H1 (cell line): ENCODE measurements around the gene NCK2. TPM values are rescaled to one million over a fixed set of nuclear protein-coding genes. Genes with fewer than 3 reads are reported as not detected.

Experiments
- CTCF ChIA-PET: fragments of 300-600 bp; sonication (Branson Sonifier 250); formaldehyde crosslinking; loops from one replicate; lab custom pipeline; 2021; ENCODE audit not compliant: partially characterized antibody; lab: Charles Lee
- POLR2A ChIA-PET: fragments of 300-600 bp; sonication (Branson Sonifier 250); formaldehyde crosslinking; loops from one replicate; lab custom pipeline; 2021; ENCODE audit warnings: inconsistent platforms; ENCODE audit not compliant: partially characterized antibody; lab: Charles Lee
- DNase-seq, 2 experiments: peaks; one replicate each; pipeline versions ENCODE4 v3.0.0 to v3.0.0-alpha.2; 2010 to 2022; ENCODE audit warnings: low spot score in 2 of 2, low read depth in 1 of 2, mixed read lengths in 1 of 2
- FAIRE-seq: peaks from 2 replicates; lab custom pipeline; 2011; peaks lifted over from hg19 to GRCh38; lab: Jason Lieb, UNC
- H2AFZ ChIP-seq: 2 replicates; pipeline ENCODE4 v1.8.1; 2012; ENCODE audit warnings: low read length, inconsistent platforms
- H2AK5ac ChIP-seq: 2 replicates; pipeline ENCODE4 v1.6.1; 2013; ENCODE audit warnings: low read depth, low read length
- H2BK120ac ChIP-seq: replicated peaks from 2 replicates; pipeline ENCODE3; 2013; ENCODE audit warnings: low read depth, low read length, inconsistent platforms
- H2BK12ac ChIP-seq: 2 replicates; pipeline ENCODE4 v1.6.1; 2013; ENCODE audit warnings: low read depth, low read length
- H2BK15ac ChIP-seq: 2 replicates; pipeline ENCODE4 v1.6.1; 2013; ENCODE audit warnings: low read length
- H2BK20ac ChIP-seq: 2 replicates; pipeline ENCODE4 v1.6.1; 2013; ENCODE audit warnings: low read length
- H2BK5ac ChIP-seq: 2 replicates; pipeline ENCODE4 v1.6.1; 2013; ENCODE audit warnings: low read depth, low read length
- H3K14ac ChIP-seq: 2 replicates; pipeline ENCODE4 v1.6.1; 2013; ENCODE audit warnings: inconsistent platforms; ENCODE audit not compliant: insufficient read length
- H3K18ac ChIP-seq: 2 replicates; pipeline ENCODE4 v1.6.1; 2013; ENCODE audit warnings: low read length; ENCODE audit errors: extremely low read depth
- H3K23ac ChIP-seq: 2 replicates; pipeline ENCODE4 v1.6.1; 2013; ENCODE audit warnings: inconsistent platforms; ENCODE audit not compliant: insufficient read length
- H3K23me2 ChIP-seq: 2 replicates; pipeline ENCODE4 v1.6.1; 2013; ENCODE audit warnings: low read depth, low read length
- H3K27ac ChIP-seq: 2 replicates; pipeline ENCODE4 v1.6.1; 2011; ENCODE audit warnings: low read depth, low read length, inconsistent platforms
- H3K27me3 ChIP-seq, 4 experiments: replicated peaks in 1 of 4; 1 replicate in 1 of 4; 2 replicates in 3 of 4; pipeline versions ENCODE4 v1.6.1 to v1.8.1; 2011 to 2013; ENCODE audit warnings: low read length in 3 of 4, mild to moderate bottlenecking in 3 of 4, inconsistent platforms in 2 of 4, mixed read lengths in 2 of 4, moderate library complexity in 1 of 4; ENCODE audit not compliant: control insufficient read depth in 3 of 4, insufficient read depth in 3 of 4; ENCODE audit errors: extremely low read depth in 1 of 4
- H3K36me3 ChIP-seq, 4 experiments: 2 replicates each; pipeline versions ENCODE4 v1.6.1 to v1.8.1; 2011 to 2013; ENCODE audit warnings: mild to moderate bottlenecking in 4 of 4, low read length in 3 of 4, moderate library complexity in 2 of 4, control low read depth in 1 of 4, inconsistent platforms in 1 of 4; ENCODE audit not compliant: insufficient read depth in 4 of 4, control insufficient read depth in 2 of 4
- H3K4ac ChIP-seq: replicated peaks from 2 replicates; pipeline ENCODE3; 2013; ENCODE audit warnings: low read length, low read depth, mixed read lengths, inconsistent platforms; ENCODE audit not compliant: insufficient read length
- H3K4me1 ChIP-seq, 4 experiments: replicated peaks in 1 of 4; 1 replicate in 1 of 4; 2 replicates in 3 of 4; pipeline versions ENCODE4 v1.6.1 to v1.8.1; 2011 to 2013; ENCODE audit warnings: low read length in 3 of 4, inconsistent platforms in 2 of 4, mixed read lengths in 1 of 4; ENCODE audit not compliant: insufficient read depth in 4 of 4, control insufficient read depth in 3 of 4
- H3K4me2 ChIP-seq, 2 experiments: 2 replicates each; pipeline versions ENCODE4 v1.6.1 to v1.8.1; 2011 to 2013; ENCODE audit warnings: low read depth in 2 of 2, low read length in 2 of 2, control low read depth in 1 of 2, inconsistent platforms in 1 of 2, mild to moderate bottlenecking in 1 of 2; ENCODE audit not compliant: insufficient read depth in 1 of 2
- H3K4me3 ChIP-seq, 4 experiments: fragments of 200-600, 300-600 bp in 1 of 4; sonication (generic), shearing (Covaris generic), sonication (Bioruptor Twin) in 1 of 4; 2 replicates each; pipeline versions ENCODE4 v1.5.1 to v1.8.1; 2011 to 2016; ENCODE audit warnings: low read length in 4 of 4, low read depth in 3 of 4, control low read depth in 2 of 4, inconsistent platforms in 2 of 4, mild to moderate bottlenecking in 2 of 4, mixed read lengths in 1 of 4, moderate library complexity in 1 of 4; ENCODE audit not compliant: insufficient read depth in 2 of 4; ENCODE audit errors: extremely low read depth in 1 of 4
- H3K56ac ChIP-seq: replicated peaks from 2 replicates; pipeline ENCODE3; 2013; ENCODE audit warnings: low read depth, mild to moderate bottlenecking, mixed read lengths, low read length, inconsistent platforms; ENCODE audit not compliant: insufficient read length
- H3K79me1 ChIP-seq: 2 replicates; pipeline ENCODE4 v1.6.1; 2013; ENCODE audit warnings: low read depth, low read length, control low read depth
- H3K79me2 ChIP-seq, 2 experiments: 2 replicates each; pipeline versions ENCODE4 v1.6.1 to v1.8.1; 2012 to 2013; ENCODE audit warnings: low read length in 2 of 2, mild to moderate bottlenecking in 2 of 2, inconsistent platforms in 1 of 2; ENCODE audit not compliant: insufficient read depth in 2 of 2, control insufficient read depth in 1 of 2
- H3K9ac ChIP-seq, 4 experiments: replicated peaks in 1 of 4; 1 replicate in 1 of 4; 2 replicates in 3 of 4; pipeline versions ENCODE4 v1.6.1 to v1.8.1; 2011 to 2013; ENCODE audit warnings: low read depth in 3 of 4, low read length in 3 of 4, control low read depth in 2 of 4, mild to moderate bottlenecking in 2 of 4, moderate library complexity in 2 of 4, inconsistent platforms in 1 of 4; ENCODE audit errors: extremely low read depth in 1 of 4
- H3K9me3 ChIP-seq, 2 experiments: 2 replicates each; pipeline versions ENCODE4 v1.6.1 to v1.8.1; 2012 to 2013; ENCODE audit warnings: mild to moderate bottlenecking in 2 of 2, moderate library complexity in 2 of 2, control low read depth in 1 of 2, inconsistent platforms in 1 of 2, low read depth in 1 of 2, low read length in 1 of 2, mixed read lengths in 1 of 2; ENCODE audit not compliant: insufficient read depth in 2 of 2
- H4K20me1 ChIP-seq, 2 experiments: replicated peaks in 1 of 2; 2 replicates each; pipeline versions ENCODE3 to v1.8.1; 2011 to 2013; ENCODE audit warnings: inconsistent platforms in 2 of 2, low read length in 2 of 2, mild to moderate bottlenecking in 1 of 2; ENCODE audit not compliant: insufficient read depth in 2 of 2, control insufficient read depth in 1 of 2
- H4K5ac ChIP-seq: 2 replicates; pipeline ENCODE4 v1.6.1; 2013; ENCODE audit warnings: low read length, low read depth, mixed read lengths, inconsistent platforms; ENCODE audit not compliant: insufficient read length
- H4K8ac ChIP-seq: 2 replicates; pipeline ENCODE4 v1.8.0; 2013; ENCODE audit warnings: mild to moderate bottlenecking, moderate library complexity, low read length, inconsistent platforms; ENCODE audit not compliant: insufficient read depth; ENCODE audit errors: extremely low read depth
- H4K91ac ChIP-seq: replicated peaks from 2 replicates; pipeline ENCODE3; 2013; ENCODE audit warnings: low read length, mixed read lengths, inconsistent platforms; ENCODE audit not compliant: insufficient read length
- E2F6 ChIP-seq: IDR thresholded peaks from 2 replicates; pipeline ENCODE4 v1.6.1; 2012; ENCODE audit warnings: inconsistent platforms
- EP300 ChIP-seq, 2 experiments: IDR thresholded peaks; 1 replicate in 1 of 2; 2 replicates in 1 of 2; pipeline ENCODE4 v1.6.1; 2011 to 2012; ENCODE audit warnings: low read depth in 2 of 2, low read length in 2 of 2, mild to moderate bottlenecking in 2 of 2, borderline replicate concordance in 1 of 2, inconsistent platforms in 1 of 2, moderate library complexity in 1 of 2
- KDM4A ChIP-seq: IDR thresholded peaks from one replicate; pipeline ENCODE4 v1.7.1; 2012; ENCODE audit warnings: low read depth, mild to moderate bottlenecking, moderate library complexity, low read length, inconsistent platforms; ENCODE audit not compliant: severe bottlenecking
- MAFK ChIP-seq: IDR thresholded peaks from 2 replicates; pipeline ENCODE4 v1.6.1; 2012; ENCODE audit warnings: low read depth, mild to moderate bottlenecking, improper control_type of control experiment, low read length
- MAX ChIP-seq: IDR thresholded peaks from 2 replicates; pipeline ENCODE4 v1.6.1; 2012; ENCODE audit warnings: inconsistent platforms
- NRF1 ChIP-seq: IDR thresholded peaks from 2 replicates; pipeline ENCODE4 v1.6.1; 2011; ENCODE audit warnings: mild to moderate bottlenecking, low read depth, low read length, improper control_type of control experiment
- POLR2AphosphoS5 ChIP-seq: IDR thresholded peaks from 2 replicates; pipeline ENCODE4 v1.6.1; 2011; ENCODE audit warnings: low read depth, low read length
- SRF ChIP-seq: IDR thresholded peaks from 2 replicates; pipeline ENCODE4 v1.6.1; 2011; ENCODE audit warnings: mild to moderate bottlenecking, low read depth, low read length, moderate library complexity
- WGBS, 2 experiments: shearing (Covaris generic) in 1 of 2; methylation state at CpG; one replicate each; pipeline versions ENCODE4 v1.1.6 to v1.1.7; 2013 to 2015; ENCODE audit warnings: low lambda C conversion rate in 2 of 2, mixed read lengths in 2 of 2, inconsistent platforms in 1 of 2, low coverage in 1 of 2, missing lambda C conversion rate in 1 of 2; ENCODE audit not compliant: insufficient replicate concordance in 2 of 2, insufficient coverage in 1 of 2, insufficient read length in 1 of 2; ENCODE audit errors: extremely low coverage in 1 of 2, missing lambda C conversion rate in 1 of 2; 5-methylcytosine and 5-hydroxymethylcytosine counted together
- polyA plus RNA-seq, 7 experiments: library from polyadenylated mRNA; depleted of rRNA in 3 of 7; stranded (reverse) in 5 of 7; unstranded in 2 of 7; fragments of >200 nt in 5 of 7; fragments of 200-250 nt in 2 of 7; gene quantifications; 1 replicate in 5 of 7; 2 replicates in 1 of 7; 4 replicates in 1 of 7; pipeline versions ENCODE4 v1.2.1 to v1.2.3, GENCODE V29; 2011 to 2013; ENCODE audit warnings: missing spikeins in 2 of 7, mixed read lengths in 2 of 7
- total RNA-seq: library from RNA; stranded (reverse); fragmentation: NEBNext Ultra II Directional; extraction: Animal tissue kit (Norgen Biotek cat#: 25700); gene quantifications from 2 replicates; pipeline ENCODE4 v1.2.1, GENCODE V29; 2021
- TF ChIP-seq, protein P1 (sequence below): IDR thresholded peaks from 2 replicates; pipeline ENCODE4 v1.6.1; 2011; ENCODE audit warnings: low read length, improper control_type of control experiment

The NCK2 gene
- total and polyA plus RNA-seq, 2 of the 8 experiments (the other 6 are each of a cell fraction or from before 2014, with no cell fraction given): 30.3 to 65.7 TPM

DNA sequence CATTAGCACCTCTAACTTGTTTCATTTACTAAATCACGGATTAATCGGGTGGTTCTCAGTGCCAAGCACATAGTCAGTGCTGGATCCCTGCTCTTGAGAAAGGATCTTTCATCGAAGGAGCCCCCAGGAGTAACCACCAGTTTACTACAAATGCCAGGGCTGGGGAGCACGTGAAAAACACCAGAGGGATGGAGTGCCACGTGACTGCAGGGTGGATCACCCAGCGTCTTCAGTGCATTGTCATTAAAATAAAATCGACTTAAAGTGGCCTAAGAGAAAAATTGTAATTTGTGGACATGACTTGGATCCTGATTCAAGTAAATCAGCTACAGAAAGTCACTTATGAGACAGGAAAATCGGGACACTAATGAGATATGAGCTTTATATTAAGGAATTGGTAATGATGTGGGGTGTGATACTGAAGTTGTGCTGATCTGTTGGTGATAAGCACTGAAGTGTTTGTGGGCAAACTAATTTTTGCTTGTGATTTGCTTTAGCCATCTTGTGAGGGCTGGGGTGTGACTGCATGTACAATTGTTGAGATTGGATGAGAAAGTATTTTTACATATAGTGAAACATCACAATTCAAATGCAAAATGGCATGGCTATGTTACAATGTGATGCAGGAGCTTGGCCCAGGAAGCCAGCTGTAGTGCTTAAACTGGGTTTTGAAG, 63.8 kb downstream of the NCK2 start:
- no peak overlapping the region for H3K9ac ChIP-seq
- no peak overlapping the region for H2BK5ac ChIP-seq
- no peaks in the 10 kb centered on the region for H3K36me3 ChIP-seq
- TF ChIP-seq MAFK (no peak), EP300 (IDR thresholded peaks at IDR 0.05; ENCODE audit: borderline replicate concordance in 1 of 2, low read depth in 2 of 2, low read length in 2 of 2) (no peak), NRF1 (no peak), MAX (0 out of 2 replicates have a peak, but pooled peaks have one; percentile 29), SRF (no peak), POLR2AphosphoS5 (no peak), E2F6 (no peak), KDM4A (no peak)
- TF ChIP-seq, protein P1, sequence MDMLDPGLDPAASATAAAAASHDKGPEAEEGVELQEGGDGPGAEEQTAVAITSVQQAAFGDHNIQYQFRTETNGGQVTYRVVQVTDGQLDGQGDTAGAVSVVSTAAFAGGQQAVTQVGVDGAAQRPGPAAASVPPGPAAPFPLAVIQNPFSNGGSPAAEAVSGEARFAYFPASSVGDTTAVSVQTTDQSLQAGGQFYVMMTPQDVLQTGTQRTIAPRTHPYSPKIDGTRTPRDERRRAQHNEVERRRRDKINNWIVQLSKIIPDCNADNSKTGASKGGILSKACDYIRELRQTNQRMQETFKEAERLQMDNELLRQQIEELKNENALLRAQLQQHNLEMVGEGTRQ: peak; percentile 24; the same call in 1 of the 2 replicates
- no peak overlapping the region for H4K5ac ChIP-seq
- DNase-seq (peak in 1 of 2 experiments; percentile 36), FAIRE-seq (no peak)
- no peak overlapping the region for H2AK5ac ChIP-seq
- H3K56ac ChIP-seq: no peak overlapping the region
- CTCF ChIA-PET: interaction anchor here (0.6 to 1.3 kb wide), 3 partner anchors 19 to 39 kb away, joined by 3 to 5 read pairs (median 3); no protein-coding TSS in a partner anchor
- no peak overlapping the region for H4K8ac ChIP-seq
- no peak overlapping the region for H2BK15ac ChIP-seq
- no peak overlapping the region for H3K27ac ChIP-seq
- H3K27me3 ChIP-seq: no peaks in the 10 kb centered on the region
- H3K23ac ChIP-seq: no peak overlapping the region
- H2BK12ac ChIP-seq: no peak overlapping the region; the same call in 1 of the 2 replicates
- 70% methylated on average over 8 of the region's 8 CpGs; no CpG with 5 or more reads in 1 of the 2 experiments for WGBS, 2 experiments
- no peak overlapping the region for H3K4ac ChIP-seq
- no peak overlapping the region for H4K91ac ChIP-seq
- H3K18ac ChIP-seq: no peak overlapping the region
- H3K14ac ChIP-seq: no peak overlapping the region
- H3K4me2 ChIP-seq: peak overlapping the region in 1 of 2 experiments; percentile 25; a peak in 1 of 4 replicates
- H3K79me1 ChIP-seq: peaks cover 15% of the 10 kb centered on the region
- no peaks in the 10 kb centered on the region for H3K23me2 ChIP-seq
- no peak overlapping the region for H2BK120ac ChIP-seq
- no peak overlapping the region for H2AFZ ChIP-seq
- peaks cover 5 to 20% of the 10 kb centered on the region in 2 experiments for H4K20me1 ChIP-seq
- no peak overlapping the region for H3K4me3 ChIP-seq
- no peak overlapping the region for H2BK20ac ChIP-seq
- peaks cover 8 to 89% of the 10 kb centered on the region in 2 experiments for H3K79me2 ChIP-seq
- H3K4me1 ChIP-seq: peaks cover 4 to 16% (median 11%) of the 10 kb centered on the region in 4 experiments; a peak in 5 of 7 replicates
- POLR2A ChIA-PET: interaction anchor here (1.1 kb wide), 1 partner anchor 12 kb away, joined by 3 read pairs; no protein-coding TSS in a partner anchor
- H3K9me3 ChIP-seq: no peaks in the 10 kb centered on the region
